K562 (cell line): ENCODE measurements around the gene ELMO3. TPM values are rescaled to one million over a fixed set of nuclear protein-coding genes. Genes with fewer than 3 reads are reported as not detected.

ENCODE experiments used
- CHD2 ChIP-seq: IDR thresholded peaks from 2 replicates; pipeline ENCODE4 v1.6.1; 2011; ENCODE audit warnings: low read depth, low read length
- CREM ChIP-seq: IDR thresholded peaks from 2 replicates; pipeline ENCODE4 v1.6.1; 2014; ENCODE audit warnings: antibody characterized with exemption, low read depth
- HNRNPL ChIP-seq: fragments of 200-400 bp; formaldehyde crosslinking; IDR thresholded peaks from 2 replicates; pipeline ENCODE4 v1.6.1; 2017; ENCODE audit warnings: low read depth, mild to moderate bottlenecking, low read length
- MECOM ChIP-seq: fragments of 250-450 bp; sonication (Bioruptor Pico); IDR thresholded peaks from 2 replicates; pipeline ENCODE4 v1.8.0; 2022; ENCODE audit warnings: inconsistent platforms
- MEF2D ChIP-seq: conservative IDR thresholded peaks from 2 replicates; pipeline ENCODE4 v1.6.1; 2016; ENCODE audit warnings: low read depth, missing genetic modification characterization, missing compliant biosample characterization
- NFE2L1 ChIP-seq: fragments of 450-650 bp; IDR thresholded peaks from 2 replicates; pipeline ENCODE4 v1.6.1; 2016; ENCODE audit warnings: missing genetic modification characterization, low read depth, mild to moderate bottlenecking, missing compliant biosample characterization, moderate library complexity, borderline replicate concordance
- NR2C2 ChIP-seq, 2 experiments: fragments of 200-800 bp in 1 of 2; sonication (Bioruptor generic) in 1 of 2; sonication (generic) in 1 of 2; formaldehyde crosslinking in 1 of 2; IDR thresholded peaks; 2 replicates each; pipeline versions ENCODE4 v1.6.1 to v1.8.0; 2016 to 2022; ENCODE audit warnings: mild to moderate bottlenecking in 1 of 2, missing compliant biosample characterization in 1 of 2, missing genetic modification characterization in 1 of 2, missing genetic modification reagents in 1 of 2
- NR2F6 ChIP-seq: fragments of 450-650 bp; formaldehyde crosslinking; IDR thresholded peaks from 2 replicates; pipeline ENCODE4 v1.4.0; 2020; ENCODE audit warnings: mild to moderate bottlenecking
- PHB2 ChIP-seq: fragments of 450-650 bp; IDR thresholded peaks from 2 replicates; pipeline ENCODE4 v1.6.1; 2017; ENCODE audit warnings: low read depth
- POLR2G ChIP-seq: fragments of 200-400 bp; formaldehyde crosslinking; IDR thresholded peaks from 2 replicates; pipeline ENCODE4 v1.6.1; 2017; ENCODE audit warnings: low read depth, mild to moderate bottlenecking, antibody characterized with exemption, low read length, moderate library complexity
- RFX1 ChIP-seq: fragments of 450-650 bp; IDR thresholded peaks from 2 replicates; pipeline ENCODE4 v1.6.1; 2016; ENCODE audit warnings: mild to moderate bottlenecking, moderate library complexity
- SRF ChIP-seq, 2 experiments: fragments of 250-450, 450-650 bp in 1 of 2; sonication (Bioruptor Pico) in 1 of 2; sonication (generic) in 1 of 2; formaldehyde crosslinking; IDR thresholded peaks; 2 replicates each; pipeline versions ENCODE4 v1.5.0 to v1.5.1; 2020 to 2022; ENCODE audit warnings: mild to moderate bottlenecking in 1 of 2, missing genetic modification reagents in 1 of 2
- ZNF644 ChIP-seq: fragments of 200-800 bp; sonication (Bioruptor generic); IDR thresholded peaks from 2 replicates; pipeline ENCODE4 v1.6.1; 2016; ENCODE audit warnings: low read depth, missing genetic modification characterization, missing compliant biosample characterization
- polyA plus RNA-seq, 8 experiments: library from polyadenylated mRNA; depleted of rRNA in 4 of 8; stranded (reverse) in 5 of 8; unstranded in 3 of 8; fragments of >200 nt; fragmentation: Nextera tagmentation in 2 of 8; fragmentation: Illumina TruSeq in 1 of 8; extraction: Ambion mirVana in 2 of 8; extraction: Trizol in 1 of 8; gene quantifications; 2 replicates each; pipeline versions ENCODE4 v1.2.1 to v1.2.3, GENCODE V29; 2011 to 2014; ENCODE audit warnings: inconsistent platforms in 1 of 8, missing spikeins in 1 of 8
- total RNA-seq, 7 experiments: library from RNA; depleted of rRNA in 6 of 7; stranded (reverse); fragments of >200 nt in 6 of 7; fragmentation: Illumina TruSeq in 2 of 7; extraction: Trizol in 2 of 7; gene quantifications; 2 replicates each; pipeline versions ENCODE4 v1.2.1 to v1.2.3, GENCODE V29; 2011 to 2021; ENCODE audit warnings: low replicate concordance in 1 of 7
- TF ChIP-seq, protein P1 (sequence below), 3 experiments: fragments of 200-800 bp in 1 of 3; sonication (Bioruptor generic) in 1 of 3; sonication (generic) in 1 of 3; formaldehyde crosslinking in 1 of 3; IDR thresholded peaks; 2 replicates each; pipeline versions ENCODE4 v1.6.1 to v1.8.0; 2016 to 2022; ENCODE audit warnings: mild to moderate bottlenecking in 2 of 3, missing compliant biosample characterization in 2 of 3, missing genetic modification characterization in 2 of 3, missing genetic modification reagents in 1 of 3
- TF ChIP-seq, protein P2 (sequence below), 3 experiments: IDR thresholded peaks in 2 of 3; conservative IDR thresholded peaks in 1 of 3; 2 replicates each; pipeline ENCODE4 v1.5.1; 2011 to 2012; ENCODE audit warnings: low read length in 3 of 3, mild to moderate bottlenecking in 3 of 3, control low read depth in 2 of 3, improper control_type of control experiment in 1 of 3, inconsistent platforms in 1 of 3, low read depth in 1 of 3, mixed read lengths in 1 of 3, moderate library complexity in 1 of 3; ENCODE audit not compliant: insufficient read depth in 2 of 3
- TF ChIP-seq, protein P3 (sequence below): fragments of 450-650 bp; formaldehyde crosslinking; IDR thresholded peaks from 2 replicates; pipeline ENCODE4 v1.4.0; 2020; ENCODE audit warnings: mild to moderate bottlenecking, moderate library complexity

The ELMO3 gene
- total and polyA plus RNA-seq, 9 of the 15 experiments (the other 6 are each of a cell fraction or from before 2014, with no cell fraction given) = 0.04 to 5.1 (median 1.5) TPM

DNA sequence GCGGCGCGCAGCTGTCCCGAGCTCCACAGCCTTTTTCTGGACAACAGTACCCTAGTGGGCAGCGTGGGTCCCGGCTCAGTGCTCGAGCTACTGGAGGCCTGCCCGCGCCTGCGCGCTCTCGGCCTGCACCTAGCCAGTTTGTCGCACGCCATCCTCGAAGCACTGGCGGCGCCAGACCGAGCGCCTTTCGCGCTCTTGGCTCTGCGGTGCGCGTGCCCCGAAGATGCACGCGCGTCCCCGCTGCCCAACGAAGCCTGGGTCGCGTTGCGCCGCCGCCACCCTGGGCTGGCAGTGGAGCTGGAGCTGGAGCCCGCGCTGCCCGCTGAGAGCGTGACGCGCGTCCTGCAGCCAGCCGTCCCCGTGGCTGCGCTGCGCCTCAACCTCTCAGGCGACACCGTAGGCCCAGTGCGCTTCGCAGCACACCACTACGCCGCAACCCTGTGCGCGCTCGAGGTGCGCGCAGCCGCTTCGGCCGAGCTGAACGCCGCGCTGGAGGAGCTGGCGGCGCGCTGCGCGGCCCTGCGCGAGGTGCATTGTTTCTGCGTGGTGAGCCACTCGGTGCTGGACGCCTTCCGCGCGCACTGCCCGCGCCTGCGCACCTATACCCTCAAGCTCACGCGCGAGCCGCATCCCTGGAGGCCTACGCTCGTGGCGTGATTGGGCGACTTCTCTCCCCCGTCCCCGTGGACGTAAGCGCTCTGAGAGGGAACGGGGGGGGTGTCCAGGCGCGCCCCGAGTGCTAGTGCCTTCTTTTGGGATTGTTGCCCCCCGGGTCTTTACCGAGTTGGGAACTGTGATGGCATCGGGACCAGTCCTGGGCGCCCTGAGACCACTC is 35.5 kb upstream of the ELMO3 start (continued):
- TF ChIP-seq POLR2G = peak; percentile 35; the same call in 1 of the 2 replicates
- no peak for TF ChIP-seq PHB2
- no peak for TF ChIP-seq MEF2D (tag)
- TF ChIP-seq, protein P1, sequence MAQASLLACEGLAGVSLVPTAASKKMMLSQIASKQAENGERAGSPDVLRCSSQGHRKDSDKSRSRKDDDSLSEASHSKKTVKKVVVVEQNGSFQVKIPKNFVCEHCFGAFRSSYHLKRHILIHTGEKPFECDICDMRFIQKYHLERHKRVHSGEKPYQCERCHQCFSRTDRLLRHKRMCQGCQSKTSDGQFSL (CRISPR knock-in tag; IDR thresholded peaks at IDR 0.05) = 0 out of 2 replicates have a peak, but pooled peaks have one; percentile 20
- TF ChIP-seq, protein P1 (tag; IDR thresholded peaks at IDR 0.05) = no peak
- no peak for TF ChIP-seq CHD2
- TF ChIP-seq NR2C2 (CRISPR knock-in tag; IDR thresholded peaks at IDR 0.05) = no peak
- no peak for TF ChIP-seq NR2C2 (tag; IDR thresholded peaks at IDR 0.05)
- TF ChIP-seq, protein P2, sequence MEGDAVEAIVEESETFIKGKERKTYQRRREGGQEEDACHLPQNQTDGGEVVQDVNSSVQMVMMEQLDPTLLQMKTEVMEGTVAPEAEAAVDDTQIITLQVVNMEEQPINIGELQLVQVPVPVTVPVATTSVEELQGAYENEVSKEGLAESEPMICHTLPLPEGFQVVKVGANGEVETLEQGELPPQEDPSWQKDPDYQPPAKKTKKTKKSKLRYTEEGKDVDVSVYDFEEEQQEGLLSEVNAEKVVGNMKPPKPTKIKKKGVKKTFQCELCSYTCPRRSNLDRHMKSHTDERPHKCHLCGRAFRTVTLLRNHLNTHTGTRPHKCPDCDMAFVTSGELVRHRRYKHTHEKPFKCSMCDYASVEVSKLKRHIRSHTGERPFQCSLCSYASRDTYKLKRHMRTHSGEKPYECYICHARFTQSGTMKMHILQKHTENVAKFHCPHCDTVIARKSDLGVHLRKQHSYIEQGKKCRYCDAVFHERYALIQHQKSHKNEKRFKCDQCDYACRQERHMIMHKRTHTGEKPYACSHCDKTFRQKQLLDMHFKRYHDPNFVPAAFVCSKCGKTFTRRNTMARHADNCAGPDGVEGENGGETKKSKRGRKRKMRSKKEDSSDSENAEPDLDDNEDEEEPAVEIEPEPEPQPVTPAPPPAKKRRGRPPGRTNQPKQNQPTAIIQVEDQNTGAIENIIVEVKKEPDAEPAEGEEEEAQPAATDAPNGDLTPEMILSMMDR (IDR thresholded peaks at IDR 0.05 in 2 of 3, conservative IDR thresholded peaks at IDR 0.05 in 1 of 3; ENCODE audit: insufficient read depth in 2 of 3, low read depth in 1 of 3, low read length in 3 of 3) = no peak
- no peak for TF ChIP-seq RFX1
- TF ChIP-seq ZNF644 (tag) = no peak
- TF ChIP-seq NFE2L1 (tag) = no peak
- TF ChIP-seq, protein P3, sequence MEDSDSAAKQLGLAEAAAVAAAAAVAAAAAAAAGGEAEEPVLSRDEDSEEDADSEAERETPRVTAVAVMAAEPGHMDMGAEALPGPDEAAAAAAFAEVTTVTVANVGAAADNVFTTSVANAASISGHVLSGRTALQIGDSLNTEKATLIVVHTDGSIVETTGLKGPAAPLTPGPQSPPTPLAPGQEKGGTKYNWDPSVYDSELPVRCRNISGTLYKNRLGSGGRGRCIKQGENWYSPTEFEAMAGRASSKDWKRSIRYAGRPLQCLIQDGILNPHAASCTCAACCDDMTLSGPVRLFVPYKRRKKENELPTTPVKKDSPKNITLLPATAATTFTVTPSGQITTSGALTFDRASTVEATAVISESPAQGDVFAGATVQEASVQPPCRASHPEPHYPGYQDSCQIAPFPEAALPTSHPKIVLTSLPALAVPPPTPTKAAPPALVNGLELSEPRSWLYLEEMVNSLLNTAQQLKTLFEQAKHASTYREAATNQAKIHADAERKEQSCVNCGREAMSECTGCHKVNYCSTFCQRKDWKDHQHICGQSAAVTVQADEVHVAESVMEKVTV (CRISPR knock-in tag) = no peak
- TF ChIP-seq MECOM (CRISPR knock-in tag) = no peak
- TF ChIP-seq SRF (CRISPR knock-in tag; IDR thresholded peaks at IDR 0.05) = no peak
- TF ChIP-seq HNRNPL = peak; percentile 58; the same call in 1 of the 2 replicates
- TF ChIP-seq NR2F6 (CRISPR knock-in tag) = no peak
- TF ChIP-seq CREM = no peak
